Lower leg skin (tissue), 3 donors: ENCODE results near the gene CD200R1L.

ENCODE experiments used
- CTCF ChIP-seq, 3 donors: fragments of 450-650 bp; IDR thresholded peaks; one replicate each; pipeline ENCODE4 v1.5.1; 2016; ENCODE audit warnings: antibody characterized with exemption in 3 of 3, mild to moderate bottlenecking in 3 of 3, moderate library complexity in 2 of 3
- POLR2A ChIP-seq, 2 donors: fragments of 450-650 bp; IDR thresholded peaks; one replicate each; pipeline ENCODE4 v1.6.1; 2016 to 2017; ENCODE audit warnings: antibody characterized with exemption in 2 of 2, mild to moderate bottlenecking in 1 of 2, moderate library complexity in 1 of 2

GRCh38 chr3:112845772-112846171 lies 892 bp downstream of the CD200R1L start:
- TF ChIP-seq CTCF (IDR thresholded peaks at IDR 0.05) (no peak), POLR2A (IDR thresholded peaks at IDR 0.05) (no peak)
